ENCODE results near the gene SNRK.
A peak's percentile ranks its signal among the peaks of the same experiment; 100 is the strongest.

SNRK gene

GRCh38 chr3:43370293-43370980, 84.1 kb downstream of the SNRK start:
- no peak for TF ChIP-seq CTCF (conservative IDR thresholded peaks at IDR 0.05; ENCODE audit: control insufficient read depth, insufficient read depth, low read depth, low read length)
- H3K4me3 ChIP-seq (ENCODE audit: control insufficient read depth, low read depth, low read length): no peak overlapping the region
- DNase-seq (ENCODE audit: low read depth): no peak

- no peak overlapping the region for H3K4me3 ChIP-seq (ENCODE audit: control insufficient read depth, low read depth, low read length)
- DNase-seq (ENCODE audit: low read depth): no peak
- no peak for TF ChIP-seq CTCF (conservative IDR thresholded peaks at IDR 0.05; ENCODE audit: control insufficient read depth, insufficient read depth, low read depth, low read length)
Measured at GRCh38 chr3:43371494-43371893, 85.2 kb downstream of the SNRK start.

- no peak overlapping the region for H3K4me3 ChIP-seq (ENCODE audit: control insufficient read depth, low read depth, low read length)
- no peak for DNase-seq (ENCODE audit: low read depth)
- no peak for TF ChIP-seq CTCF (conservative IDR thresholded peaks at IDR 0.05; ENCODE audit: control insufficient read depth, insufficient read depth, low read depth, low read length)
Measured at GRCh38 chr3:43372007-43372740, 85.8 kb downstream of the SNRK start.

- no peak overlapping the region for H3K4me3 ChIP-seq (ENCODE audit: control insufficient read depth, low read depth, low read length)
- no peak for DNase-seq (ENCODE audit: low read depth)
- TF ChIP-seq CTCF (conservative IDR thresholded peaks at IDR 0.05; ENCODE audit: control insufficient read depth, insufficient read depth, low read depth, low read length): no peak
Measured at GRCh38 chr3:43372809-43373559, 86.6 kb downstream of the SNRK start.

GRCh38 chr3:43373560-43373928, 87.2 kb downstream of the SNRK start:
- no peak for DNase-seq (ENCODE audit: low read depth)
- H3K4me3 ChIP-seq (ENCODE audit: control insufficient read depth, low read depth, low read length): no peak overlapping the region
- no peak for TF ChIP-seq CTCF (conservative IDR thresholded peaks at IDR 0.05; ENCODE audit: control insufficient read depth, insufficient read depth, low read depth, low read length)

- no peak overlapping the region for H3K4me3 ChIP-seq (ENCODE audit: control insufficient read depth, low read depth, low read length)
- DNase-seq (ENCODE audit: low read depth): peak; percentile 36
- TF ChIP-seq CTCF (conservative IDR thresholded peaks at IDR 0.05; ENCODE audit: control insufficient read depth, insufficient read depth, low read depth, low read length): peak; percentile 67
Measured at GRCh38 chr3:43378066-43378935, 92.0 kb downstream of the SNRK start.

Data from fibroblast of mammary gland (primary cell).